ENCODE measurements around the gene FER1L5.

Gene FER1L5

DNA sequence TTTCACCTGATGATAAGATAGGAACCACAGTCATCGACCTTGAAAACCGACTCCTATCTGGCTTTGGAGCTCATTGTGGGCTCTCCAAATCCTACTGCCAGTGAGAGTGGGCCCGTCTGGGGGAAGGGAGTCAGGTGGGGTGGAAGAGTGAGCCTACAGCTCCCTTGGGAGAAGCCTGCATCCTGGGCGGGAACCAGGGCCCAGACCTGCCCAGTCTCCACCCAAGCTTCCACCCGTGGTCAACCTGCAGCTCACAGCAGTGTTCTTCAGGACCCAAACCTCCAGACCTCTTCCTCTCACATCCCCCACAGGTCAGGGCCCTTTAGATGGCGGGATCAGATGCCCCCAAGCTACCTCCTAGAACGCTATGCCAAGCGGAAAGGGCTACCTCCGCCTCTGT is 57.1 kb downstream of the FER1L5 start:
- DNase-seq, result no peak

- DNase-seq, result no peak
These were observed 57.5 kb downstream of the FER1L5 start for GRCh38 chr2:96700086-96700485.

DNA sequence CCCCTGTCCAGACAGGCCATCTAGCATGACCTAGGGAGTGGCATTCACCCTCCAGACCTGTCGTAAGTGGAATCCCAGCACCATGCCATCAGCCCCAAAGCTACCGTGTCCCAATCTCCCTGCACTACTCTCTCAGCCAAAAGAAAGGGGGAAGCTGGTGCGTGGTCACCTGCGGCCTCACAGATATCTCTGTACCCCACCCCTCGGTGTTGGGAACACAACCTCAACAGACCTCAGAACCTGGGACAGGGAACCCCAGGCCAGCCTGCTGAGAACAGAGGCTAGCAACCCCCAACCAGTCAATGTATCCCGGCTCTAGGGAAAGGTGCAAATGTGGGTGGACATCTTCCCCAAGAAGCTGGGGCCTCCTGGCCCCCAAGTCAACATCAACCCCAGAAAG is 59.1 kb downstream of the FER1L5 start:
- no peak for DNase-seq

GRCh38 chr2:96702098-96702785 is 59.7 kb downstream of the FER1L5 start:
- no peak for DNase-seq

DNA sequence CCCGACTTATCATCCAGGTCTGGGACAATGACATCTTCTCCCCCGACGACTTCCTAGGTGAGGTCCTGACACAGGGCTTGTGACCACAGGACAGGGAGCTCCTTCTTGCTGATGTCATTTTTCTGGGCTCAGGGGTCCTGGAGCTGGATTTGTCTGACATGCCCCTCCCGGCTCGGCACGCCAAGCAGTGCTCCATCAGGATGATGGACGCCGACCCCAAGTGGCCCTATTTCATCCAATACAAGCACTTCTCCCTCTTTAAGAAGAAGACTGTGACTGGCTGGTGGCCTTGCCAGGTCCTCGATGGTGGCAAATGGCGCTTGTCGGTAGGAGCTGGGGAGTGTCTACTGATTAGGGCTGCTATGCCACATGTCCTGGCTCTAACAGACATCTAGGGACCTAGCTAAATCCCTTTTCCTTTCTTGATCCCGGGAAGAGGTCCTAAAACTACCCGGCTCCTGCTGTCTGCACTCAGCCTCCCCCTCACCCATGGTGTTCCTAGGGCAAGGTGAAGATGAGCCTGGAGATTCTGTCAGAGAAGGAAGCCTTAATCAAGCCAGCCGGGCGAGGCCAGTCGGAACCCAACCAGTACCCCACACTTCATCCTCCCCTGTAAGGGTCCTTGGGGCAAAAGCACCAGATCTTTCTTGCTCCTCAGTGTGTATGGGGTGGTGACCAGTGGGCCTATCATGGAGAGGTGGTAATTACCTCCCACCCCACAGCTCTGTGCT is 60.6 kb downstream of the FER1L5 start:
- no peak for DNase-seq

GRCh38 chr2:96710985-96711384 is 68.4 kb downstream of the FER1L5 start:
- no peak for DNase-seq

DNA sequence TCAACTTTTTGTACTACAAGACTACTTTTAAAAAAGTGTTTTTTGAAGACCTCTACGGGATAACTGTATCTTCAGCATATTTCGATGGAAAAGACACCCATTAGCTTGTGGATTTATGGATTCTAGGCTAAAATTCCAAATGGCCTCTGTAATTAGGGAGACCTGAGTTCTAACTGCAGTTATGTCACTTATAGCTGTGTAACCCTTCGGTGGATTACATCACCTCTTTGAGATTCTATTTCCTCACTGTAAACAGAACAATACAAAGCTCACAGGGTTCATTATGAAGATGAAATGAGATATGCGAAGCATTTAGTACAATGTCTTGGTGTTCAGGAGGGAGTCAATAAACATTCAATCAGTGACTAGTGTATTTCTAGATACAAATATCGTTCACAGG is 73.1 kb downstream of the FER1L5 start:
- DNase-seq, result no peak

DNA sequence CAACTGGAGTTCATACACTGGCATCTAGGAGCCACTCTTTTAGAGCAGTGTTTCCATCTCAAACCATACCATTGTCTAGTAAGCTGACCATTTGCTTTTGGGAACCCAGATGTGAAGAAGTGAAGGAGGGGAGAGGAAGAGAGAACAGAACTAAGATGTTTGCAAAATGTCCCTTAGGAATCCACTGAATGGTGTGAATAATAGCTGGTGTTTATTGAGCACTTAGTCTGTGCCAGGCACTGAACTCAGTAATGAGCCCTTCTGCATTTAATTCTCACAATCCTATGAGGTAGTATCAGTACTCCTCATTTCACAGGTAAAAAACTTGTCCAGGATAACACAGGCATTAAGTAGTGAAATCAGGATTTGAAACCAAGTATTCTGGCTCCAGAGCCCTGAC is 73.8 kb downstream of the FER1L5 start:
- no peak for DNase-seq

GRCh38 chr2:96726131-96726530 is 83.6 kb downstream of the FER1L5 start:
- DNase-seq, result no peak

GRCh38 chr2:96727431-96727830 is 84.9 kb downstream of the FER1L5 start:
- DNase-seq, result no peak

DNA sequence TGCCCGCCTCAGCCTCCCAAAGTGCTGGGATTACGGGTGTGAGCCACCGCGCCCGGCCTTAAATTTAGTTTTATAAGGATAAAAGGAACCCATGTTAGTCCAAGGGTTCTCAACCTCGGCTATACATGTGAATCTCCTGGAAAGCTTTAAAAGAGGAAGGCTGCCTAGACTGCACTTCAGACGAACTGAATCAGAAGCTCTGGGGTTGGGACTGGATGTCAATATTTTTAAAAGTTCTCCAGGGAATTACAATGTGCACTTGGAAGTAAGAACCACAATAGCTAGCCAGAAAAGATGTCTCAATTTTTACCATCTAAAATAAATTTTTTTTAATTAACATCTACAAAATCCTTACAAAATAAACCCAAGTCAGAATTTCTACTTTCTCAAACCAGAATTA is 87.2 kb downstream of the FER1L5 start:
- no peak for DNase-seq

GRCh38 chr2:96730212-96730611 is 87.6 kb downstream of the FER1L5 start:
- DNase-seq, result no peak

DNA sequence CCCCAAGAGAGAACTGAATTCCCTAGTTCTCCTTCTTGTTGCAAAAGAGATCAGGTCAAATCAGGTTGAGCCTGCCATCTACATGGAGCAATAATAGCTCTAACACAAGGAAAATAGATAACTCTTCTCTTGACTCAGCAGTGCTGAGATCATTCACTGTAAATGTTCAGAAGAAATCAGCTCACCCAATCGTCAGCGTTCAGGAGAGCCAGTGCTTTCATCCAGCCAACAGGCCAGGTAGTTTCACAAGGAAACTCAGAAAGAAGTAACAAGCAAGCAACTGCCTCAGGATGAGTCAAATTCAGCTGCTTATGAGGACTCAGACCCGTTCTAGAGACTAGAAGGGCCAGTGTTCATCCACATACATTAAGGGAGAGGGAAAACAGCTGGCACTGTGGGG is 91.4 kb downstream of the FER1L5 start:
- no peak for DNase-seq

- DNase-seq, result no peak
These were observed 92.5 kb downstream of the FER1L5 start for GRCh38 chr2:96734880-96735583.

GRCh38 chr2:96737251-96737650 is 94.7 kb downstream of the FER1L5 start:
- DNase-seq, result no peak

- DNase-seq, result no peak
These were observed 95.3 kb downstream of the FER1L5 start for GRCh38 chr2:96737831-96738230.

DNA sequence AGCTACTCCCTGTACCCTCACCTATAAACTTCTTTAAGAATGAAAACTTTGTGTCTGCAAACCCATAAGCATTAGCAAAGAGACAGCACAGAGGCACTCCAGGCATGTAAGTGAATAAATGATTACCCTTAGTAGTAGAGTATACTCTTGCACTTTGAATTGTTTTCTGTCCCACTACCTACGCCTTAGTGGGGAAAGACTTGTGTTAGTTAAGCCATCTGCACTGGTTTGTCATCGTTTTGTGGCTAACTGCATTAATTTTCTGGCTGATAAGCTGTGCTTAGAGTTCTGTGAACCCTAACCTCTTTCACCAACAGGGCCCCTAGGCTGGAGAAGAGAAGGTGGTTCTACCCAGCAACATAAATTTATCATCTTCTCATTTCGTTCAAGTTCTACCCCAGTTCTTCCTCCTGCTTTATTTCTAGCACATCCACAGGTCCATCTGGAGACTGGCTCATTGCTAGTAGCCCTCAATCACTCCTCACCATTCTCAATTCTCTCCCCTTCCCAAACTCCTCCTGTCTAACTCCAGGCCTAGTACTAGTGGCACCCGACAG is 96.6 kb downstream of the FER1L5 start:
- no peak for DNase-seq

DNA sequence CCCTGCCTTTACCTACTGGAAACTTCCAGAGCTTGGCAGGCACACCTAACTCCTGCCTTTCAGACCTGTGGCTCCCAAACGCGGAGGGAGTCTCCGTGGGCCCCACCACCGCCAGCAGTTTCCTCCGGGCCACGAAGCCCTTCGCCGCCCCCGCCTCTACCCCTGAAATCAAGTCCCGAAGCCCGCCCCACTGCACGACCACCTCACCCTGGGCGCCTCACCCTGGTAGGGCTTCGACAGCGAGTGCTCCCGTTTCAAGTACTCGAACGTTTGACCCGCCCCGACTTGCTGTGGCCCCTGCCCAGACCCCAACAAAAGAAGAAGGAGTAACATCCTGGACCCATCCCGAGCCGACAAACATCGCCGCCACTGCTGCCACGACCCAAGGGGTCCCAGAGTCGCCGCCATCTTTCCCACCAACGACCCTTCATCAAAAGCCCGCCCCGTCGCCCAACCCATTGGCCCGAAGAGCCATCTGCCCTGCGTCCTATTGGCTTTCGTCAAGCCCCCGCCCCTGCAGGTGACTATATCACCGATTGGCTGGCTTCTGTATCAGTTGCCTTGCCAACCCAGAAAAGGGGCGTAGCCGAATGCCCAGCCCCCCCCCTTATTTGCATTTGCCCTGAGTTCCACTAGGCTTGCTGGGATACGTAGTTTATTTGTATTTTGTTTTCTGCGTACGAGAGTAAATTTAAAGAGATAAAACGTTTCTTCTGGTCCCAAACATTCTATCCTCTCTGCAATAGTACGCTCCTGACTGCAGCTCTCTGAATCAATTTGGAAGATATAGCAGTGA is 97.3 kb downstream of the FER1L5 start, which contains the start of gene LMAN2L:
LMAN2L (minus strand) TSS at position 432 of the 796 bp plus-strand sequence; CDS start at position 408, 24 bp downstream.
- DNase-seq, result peak; percentile 97

DNA sequence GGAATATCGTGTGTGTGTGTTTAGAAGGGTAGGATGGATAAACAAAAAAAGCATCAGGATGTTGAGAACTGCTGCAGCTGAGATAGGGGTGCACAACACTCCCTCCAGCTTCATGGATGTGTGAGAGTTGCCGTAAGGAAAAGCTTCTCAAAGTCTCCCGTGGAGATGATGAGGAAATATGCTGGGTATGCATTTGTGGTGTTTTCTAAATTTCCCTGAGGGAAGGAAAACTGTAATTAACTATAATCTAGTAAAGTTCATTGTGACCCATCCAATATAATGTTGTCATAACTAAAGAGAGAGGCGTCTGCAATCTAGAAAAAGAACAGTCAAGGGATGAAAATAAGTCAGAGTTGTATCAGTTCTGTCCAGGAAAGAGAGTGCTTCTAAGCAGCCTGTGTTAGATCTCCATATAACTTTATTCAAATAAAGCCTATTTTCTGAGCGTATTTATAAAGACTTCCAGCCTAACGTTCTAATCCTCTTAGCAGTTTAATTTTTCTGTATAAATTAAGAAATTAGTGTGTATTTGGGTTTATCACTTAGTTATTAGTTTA is 104.6 kb downstream of the FER1L5 start:
- no peak for DNase-seq

GRCh38 chr2:96751800-96752199 is 109.2 kb downstream of the FER1L5 start:
- DNase-seq, result no peak

DNA sequence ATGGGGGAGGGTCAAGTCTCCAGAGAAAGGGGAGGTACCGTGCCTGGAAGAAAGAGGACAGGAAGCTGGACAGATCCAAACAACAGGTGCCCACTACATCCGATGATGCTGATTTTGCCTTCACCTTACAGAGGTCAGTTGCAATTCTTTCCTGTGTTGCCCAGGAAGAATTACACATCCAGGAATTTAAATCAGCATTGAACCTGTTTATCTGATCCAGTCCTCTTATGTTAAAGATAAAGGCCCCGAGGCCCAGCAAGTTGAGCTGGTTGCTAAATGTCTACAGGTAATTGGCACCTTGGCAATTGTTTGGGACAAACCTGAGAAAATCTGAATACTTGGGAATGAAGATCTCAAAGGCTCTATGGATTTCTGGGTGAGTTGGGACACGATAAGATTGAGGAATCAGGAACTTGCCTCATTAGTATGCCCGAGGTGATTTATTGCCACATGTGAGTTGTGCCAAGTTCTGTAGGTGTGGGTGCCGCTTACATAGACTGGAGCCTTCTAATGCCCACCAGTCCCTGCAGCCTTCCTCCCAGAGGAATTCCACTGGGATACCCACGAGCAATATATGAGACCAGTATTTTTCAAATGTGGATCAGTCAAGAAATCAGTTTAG is 111.2 kb downstream of the FER1L5 start:
- DNase-seq, result no peak

GRCh38 chr2:96754317-96754716 is 111.8 kb downstream of the FER1L5 start:
- no peak for DNase-seq

All from activated naive CD4-positive, alpha-beta T cell treated with Interleukin-2 at 50 U/mL for 16 hours (primary cell).